Gastroesophageal sphincter (tissue), 4 donors: Measurements from ENCODE around the gene ADGRD1. TPM values are rescaled to one million over a fixed set of nuclear protein-coding genes. Genes with fewer than 3 reads are reported as not detected.
A peak's percentile ranks its signal among the peaks of the same experiment; 100 is the strongest.
"Not testable (repeated sequence)": the region's sequence is repeated elsewhere in the genome, so short reads cannot be mapped to it uniquely, and the experiment has no call there.

Experiments
- ATAC-seq: fragments of 150-250 bp; one replicate; pipeline ENCODE4 v1.9.1; 2016; ENCODE audit warnings: mild to moderate bottlenecking, moderate library complexity
- H3K27ac ChIP-seq, 4 donors: fragments of 200-600 bp; sonication (generic) in 3 of 4; 1 replicate in 3 of 4; 2 replicates in 1 of 4; pipeline ENCODE4 v1.5.1; 2016 to 2019
- H3K27me3 ChIP-seq: fragments of 200-600 bp; sonication (generic); one replicate; pipeline ENCODE4 v1.5.1; 2019
- H3K36me3 ChIP-seq, 2 donors: fragments of 200-600 bp; sonication (generic); one replicate each; pipeline ENCODE4 v1.5.1; 2019; ENCODE audit warnings: control low read depth in 1 of 2
- H3K4me1 ChIP-seq, 3 donors: fragments of 200-600 bp; sonication (generic); 1 replicate in 2 of 3; 2 replicates in 1 of 3; pipeline ENCODE4 v1.5.1; 2016 to 2019; ENCODE audit warnings: control low read depth in 2 of 3
- H3K4me3 ChIP-seq, 2 donors: fragments of 200-600 bp; sonication (generic); one replicate each; pipeline ENCODE4 v1.5.1; 2019; ENCODE audit warnings: mild to moderate bottlenecking in 1 of 2, moderate library complexity in 1 of 2
- H3K9me3 ChIP-seq, 3 donors: fragments of 200-600 bp; sonication (generic); one replicate each; pipeline ENCODE4 v1.5.1; 2017 to 2019; ENCODE audit warnings: control low read depth in 2 of 3
- CTCF ChIP-seq, 4 experiments: fragments of 200-600 bp in 2 of 4; fragments of 450-650 bp in 2 of 4; sonication (generic) in 1 of 4; IDR thresholded peaks; one replicate each; pipeline ENCODE4 v1.5.1; 2017 to 2019; ENCODE audit warnings: antibody characterized with exemption in 4 of 4, mild to moderate bottlenecking in 2 of 4, moderate library complexity in 2 of 4
- EP300 ChIP-seq: sonication (generic); formaldehyde crosslinking; IDR thresholded peaks from one replicate; pipeline ENCODE4 v1.6.1; 2017; ENCODE audit warnings: antibody characterized with exemption, mild to moderate bottlenecking
- POLR2A ChIP-seq, 2 donors: fragments of 450-650 bp; IDR thresholded peaks; one replicate each; pipeline ENCODE4 v1.6.1; 2017; ENCODE audit warnings: antibody characterized with exemption in 2 of 2, mild to moderate bottlenecking in 2 of 2, moderate library complexity in 1 of 2
- POLR2AphosphoS5 ChIP-seq: sonication (generic); formaldehyde crosslinking; IDR thresholded peaks from one replicate; pipeline ENCODE4 v1.6.1; 2017; ENCODE audit warnings: antibody characterized with exemption
- WGBS, 2 donors: methylation state at CpG; one replicate each; pipeline ENCODE4 v1.1.5; 2018; ENCODE audit warnings: low coverage in 1 of 2; 5-methylcytosine and 5-hydroxymethylcytosine counted together
- total RNA-seq, 4 donors: library from RNA; depleted of rRNA; stranded (reverse); fragments of >200 nt; gene quantifications; one replicate each; pipeline ENCODE4 v1.1.0, GENCODE V29; 2016

Gene ADGRD1
- total RNA-seq = 10 to 100 TPM; 19.1 to 43.4 (median 31.3) TPM

- Histone ChIP-seq H3K27ac (peak within 1 kb of the TSS; percentile 7 to 86 (median 78)), H3K36me3 (peaks cover 0 to 3% of the 10 kb centered on the region in 2 donors), H3K4me1 (peaks cover 0 to 48% (median 0%) of the 10 kb centered on the region in 3 donors), H3K9me3 (no peaks in the 10 kb centered on the region), H3K4me3 (peak within 1 kb of the TSS; percentile 27 to 58), H3K27me3 (no peaks in the 10 kb centered on the region)
- peak; percentile 92 for ATAC-seq
- 1 to 3% methylated on average over 19 to 24 of the region's 24 CpGs for WGBS, 2 donors
- no peak for TF ChIP-seq CTCF (IDR thresholded peaks at IDR 0.05)
- TF ChIP-seq POLR2A (IDR thresholded peaks at IDR 0.05) = peak; percentile 73 to 75
- peak; percentile 90 for TF ChIP-seq POLR2AphosphoS5
- TF ChIP-seq EP300 = no peak
Measured at GRCh38 chr12:130953771-130954543, at the start of gene ADGRD1. Gene ADGRD1, plus strand, starts transcription at chr12:130953907. Its CDS starts 559 bp downstream, at chr12:130954466.

- Histone ChIP-seq H3K9me3 (no peaks in the 10 kb centered on the region), H3K4me3 (no peak overlapping the region), H3K27me3 (peaks cover 4% of the 10 kb centered on the region), H3K4me1 (no peaks in the 10 kb centered on the region), H3K27ac (no peak overlapping the region), H3K36me3 (no peaks in the 10 kb centered on the region)
- ATAC-seq = no peak
- 80 to 87% methylated on average over 2 of the region's 2 CpGs for WGBS, 2 donors
- no peak for TF ChIP-seq EP300
- TF ChIP-seq POLR2AphosphoS5 = no peak
- no peak for TF ChIP-seq CTCF (IDR thresholded peaks at IDR 0.05)
- no peak for TF ChIP-seq POLR2A (IDR thresholded peaks at IDR 0.05)
Measured at GRCh38 chr12:130904064-130904463, 49.6 kb upstream of the ADGRD1 start.

- not testable (repeated sequence) for H3K27me3 ChIP-seq, ATAC-seq, H3K9me3 ChIP-seq, H3K4me1 ChIP-seq, H3K4me3 ChIP-seq, H3K27ac ChIP-seq, H3K36me3 ChIP-seq
- WGBS, 2 donors = 100% methylated on average over 1 of the region's 31 CpGs; no CpG with 5 or more reads in 1 of the 2 donors
Measured at GRCh38 chr12:130904936-130905455, 48.7 kb upstream of the ADGRD1 start.

- H3K9me3 ChIP-seq = peaks cover 0 to 11% (median 0%) of the 10 kb centered on the region in 3 donors
- 92% methylated on average over 4 of the region's 4 CpGs; no CpG with 5 or more reads in 1 of the 2 donors for WGBS, 2 donors
- ATAC-seq = no peak
- no peak for TF ChIP-seq EP300
- H3K27ac ChIP-seq = no peak overlapping the region
- no peaks in the 10 kb centered on the region for H3K4me1 ChIP-seq
- no peak overlapping the region for H3K4me3 ChIP-seq
- no peaks in the 10 kb centered on the region for H3K36me3 ChIP-seq
- peaks cover 9% of the 10 kb centered on the region for H3K27me3 ChIP-seq
Measured at GRCh38 chr12:130909111-130909510, 44.6 kb upstream of the ADGRD1 start.

- peaks cover 0 to 5% (median 0%) of the 10 kb centered on the region in 3 donors for H3K4me1 ChIP-seq
- 25 to 88% methylated on average over 1 of the region's 1 CpG for WGBS, 2 donors
- no peak overlapping the region for H3K27ac ChIP-seq
- no peaks in the 10 kb centered on the region for H3K36me3 ChIP-seq
- H3K9me3 ChIP-seq = peaks cover 0 to 11% (median 0%) of the 10 kb centered on the region in 3 donors
- no peak for TF ChIP-seq CTCF (IDR thresholded peaks at IDR 0.05)
- TF ChIP-seq EP300 = no peak
- TF ChIP-seq POLR2A (IDR thresholded peaks at IDR 0.05) = no peak
- no peak for TF ChIP-seq POLR2AphosphoS5
- peaks cover 12% of the 10 kb centered on the region for H3K27me3 ChIP-seq
- no peak overlapping the region for H3K4me3 ChIP-seq
- no peak for ATAC-seq
Measured at GRCh38 chr12:130911193-130911592, 42.5 kb upstream of the ADGRD1 start.

- TF ChIP-seq EP300 (no peak), POLR2AphosphoS5 (no peak), POLR2A (IDR thresholded peaks at IDR 0.05) (no peak), CTCF (IDR thresholded peaks at IDR 0.05) (no peak)
- no peaks in the 10 kb centered on the region for H3K36me3 ChIP-seq
- ATAC-seq = no peak
- H3K27me3 ChIP-seq = peaks cover 17% of the 10 kb centered on the region
- no peak overlapping the region for H3K4me3 ChIP-seq
- peaks cover 0 to 12% (median 0%) of the 10 kb centered on the region in 3 donors for H3K4me1 ChIP-seq
- no peak overlapping the region for H3K27ac ChIP-seq
- H3K9me3 ChIP-seq = peaks cover 0 to 11% (median 0%) of the 10 kb centered on the region in 3 donors
Measured at GRCh38 chr12:130911933-130912332, 41.8 kb upstream of the ADGRD1 start.
